Activated CD4-positive, alpha-beta T cell treated with anti-CD3 and anti-CD28 coated beads, Interleukin-2, Interleukin-6, amounts not matched to agents 100 ng/mL and 50 ng/mL, durations not matched to agents 16 hours and 8 hours (primary cell): ENCODE results near the gene CBFA2T3.

Experiments used
- DNase-seq: peaks from one replicate; pipeline ENCODE4 v3.0.0-alpha.2; 2020

Gene CBFA2T3

GRCh38 chr16:88853325-88853941 is 123.6 kb downstream of the CBFA2T3 start:
- DNase-seq = no peak

DNA sequence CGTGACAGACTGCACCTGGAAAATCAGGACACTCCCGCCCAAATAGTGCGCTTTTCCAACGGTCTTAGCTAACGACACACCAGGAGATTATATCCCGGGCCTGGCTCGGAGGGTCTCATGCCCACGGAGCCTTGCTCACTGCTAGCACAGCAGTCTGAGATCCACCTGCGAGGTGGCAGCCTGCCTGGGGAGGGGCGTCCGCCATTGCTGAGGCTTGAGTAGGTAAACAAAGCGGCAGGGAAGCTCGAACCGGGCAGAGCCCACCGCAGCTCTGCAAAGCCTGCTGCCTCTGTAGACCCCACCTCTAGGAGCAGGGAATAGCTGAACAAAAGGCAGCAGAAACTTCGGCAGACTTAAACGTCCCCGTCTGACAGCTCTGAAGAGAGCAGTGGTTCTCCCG is 125.4 kb downstream of the CBFA2T3 start:
- no peak for DNase-seq

GRCh38 chr16:88850531-88851199 is 126.3 kb downstream of the CBFA2T3 start:
- no peak for DNase-seq

DNA sequence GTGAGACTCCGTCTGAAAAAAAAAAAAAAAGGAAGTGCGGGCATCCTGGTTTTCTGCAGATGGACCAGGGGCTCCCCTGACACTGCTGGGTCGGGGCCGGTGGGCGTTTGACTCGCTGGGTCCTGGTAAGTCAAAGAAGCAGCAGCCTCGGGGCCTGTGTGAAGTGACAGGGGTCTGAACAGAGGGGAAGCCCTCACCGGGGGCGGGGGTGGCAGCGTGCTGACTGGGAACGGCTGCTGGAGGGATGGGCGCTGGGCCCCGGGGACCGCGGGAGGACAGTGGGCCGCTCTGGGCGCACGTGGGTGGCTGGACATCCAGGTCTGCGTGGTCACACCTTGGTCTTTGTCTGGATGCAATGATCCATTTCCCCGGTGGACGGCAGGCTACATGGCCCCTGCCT is 128.4 kb downstream of the CBFA2T3 start:
- no peak for DNase-seq

DNA sequence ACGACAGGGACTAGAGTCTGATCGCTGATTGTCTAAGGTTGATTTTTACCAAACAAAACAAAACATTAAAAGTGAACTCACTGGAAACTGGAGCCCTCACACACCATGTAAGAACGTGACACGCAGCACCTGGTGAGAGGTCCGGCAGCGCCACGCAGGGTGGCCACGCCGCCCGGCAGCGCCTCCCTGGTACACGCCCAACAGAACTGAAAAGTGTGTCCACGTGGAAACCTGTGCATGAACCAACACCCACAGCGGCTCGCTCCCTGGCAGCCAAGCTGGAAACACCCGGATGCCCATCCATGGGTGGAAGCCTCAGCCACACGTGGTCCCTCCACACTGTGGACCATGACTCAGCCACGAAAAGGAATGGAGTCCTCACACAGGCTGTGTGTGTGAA is 129.4 kb downstream of the CBFA2T3 start:
- DNase-seq = no peak

DNA sequence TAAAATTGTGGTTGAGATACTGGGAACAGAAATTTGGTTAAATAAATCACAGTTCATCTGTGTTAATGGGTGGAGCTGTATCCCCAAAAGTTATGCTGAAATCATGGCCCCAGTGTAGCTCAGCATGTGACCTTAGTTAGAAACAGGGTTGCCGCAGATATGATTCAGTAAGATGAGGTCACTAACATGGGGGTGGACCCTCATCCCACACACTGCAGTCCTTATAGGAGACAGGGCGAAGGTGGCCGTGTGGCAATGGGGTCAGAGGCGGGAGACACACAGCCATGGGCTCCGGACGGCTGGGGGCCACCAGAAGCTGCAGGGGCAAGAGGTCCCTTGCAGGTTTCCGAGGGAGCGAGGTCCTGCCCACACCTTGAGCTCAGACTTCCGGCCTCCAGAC is 130.9 kb downstream of the CBFA2T3 start:
- DNase-seq = no peak

DNA sequence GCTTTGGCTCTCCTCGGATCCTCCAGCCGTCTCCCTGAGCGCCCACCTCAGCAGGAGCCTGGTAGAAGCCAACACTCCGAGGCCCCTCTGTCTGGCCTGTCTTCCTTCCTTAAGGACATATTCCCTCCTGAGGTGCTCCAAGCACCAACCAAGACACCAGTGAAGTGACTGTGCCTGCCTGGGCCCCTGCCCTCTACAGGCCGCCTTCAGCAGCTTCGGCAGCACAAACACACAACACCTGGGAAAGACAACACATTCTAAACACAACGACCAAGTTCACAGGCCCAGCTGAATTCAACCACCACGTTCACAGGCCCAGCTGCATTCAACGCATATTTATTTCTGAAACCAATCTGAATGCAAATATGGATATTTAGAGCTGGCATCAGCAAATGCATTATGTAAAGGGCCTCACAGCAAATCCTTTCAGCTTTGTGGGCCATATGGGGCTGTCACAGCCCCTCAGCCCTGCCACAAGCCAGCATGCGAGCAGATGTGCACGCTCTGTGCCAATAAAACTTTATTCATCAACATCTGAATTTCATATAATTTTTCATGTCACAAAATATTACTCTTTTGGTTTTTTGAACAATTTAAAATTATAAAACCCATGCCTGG is 132.5 kb downstream of the CBFA2T3 start:
- no peak for DNase-seq

DNA sequence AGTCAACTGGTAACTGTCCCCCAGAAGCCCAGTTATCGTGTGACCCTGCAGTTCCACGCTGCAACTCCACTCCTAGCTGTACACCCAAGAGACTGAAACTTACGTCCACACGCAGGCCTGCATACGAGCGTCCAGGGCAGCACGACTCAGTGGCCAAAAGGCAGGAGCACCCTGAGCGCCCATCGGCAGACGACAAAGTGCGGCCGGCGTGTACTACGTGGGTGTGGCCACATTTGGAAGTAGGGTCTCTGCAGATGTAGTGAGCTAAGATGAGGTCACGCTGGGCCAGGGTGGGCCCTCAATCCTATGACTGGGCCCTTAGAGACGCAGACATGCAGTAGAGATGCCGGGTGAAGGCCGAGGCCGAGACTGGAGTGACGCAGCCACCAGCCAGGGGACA is 133.8 kb downstream of the CBFA2T3 start:
- DNase-seq = no peak

DNA sequence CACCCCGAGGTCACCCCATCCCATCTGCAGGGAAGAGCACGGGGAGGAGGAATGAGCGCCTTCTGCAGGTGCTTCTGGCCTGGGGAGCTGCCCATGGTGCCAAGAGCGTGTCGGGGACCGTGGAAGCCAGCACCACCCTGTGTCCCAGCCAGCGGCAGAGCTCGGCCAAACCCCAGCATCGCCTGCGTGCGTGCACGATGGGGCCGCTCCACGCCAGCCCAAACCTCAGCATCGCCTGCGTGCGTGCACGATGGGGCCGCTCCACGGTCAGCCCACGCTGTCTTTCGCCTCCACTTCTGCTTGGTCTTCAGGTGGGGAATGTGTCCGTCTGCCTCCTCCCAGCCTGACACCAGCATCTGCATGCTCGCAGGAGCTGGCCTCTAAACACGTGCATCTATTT is 134.2 kb downstream of the CBFA2T3 start:
- no peak for DNase-seq

DNA sequence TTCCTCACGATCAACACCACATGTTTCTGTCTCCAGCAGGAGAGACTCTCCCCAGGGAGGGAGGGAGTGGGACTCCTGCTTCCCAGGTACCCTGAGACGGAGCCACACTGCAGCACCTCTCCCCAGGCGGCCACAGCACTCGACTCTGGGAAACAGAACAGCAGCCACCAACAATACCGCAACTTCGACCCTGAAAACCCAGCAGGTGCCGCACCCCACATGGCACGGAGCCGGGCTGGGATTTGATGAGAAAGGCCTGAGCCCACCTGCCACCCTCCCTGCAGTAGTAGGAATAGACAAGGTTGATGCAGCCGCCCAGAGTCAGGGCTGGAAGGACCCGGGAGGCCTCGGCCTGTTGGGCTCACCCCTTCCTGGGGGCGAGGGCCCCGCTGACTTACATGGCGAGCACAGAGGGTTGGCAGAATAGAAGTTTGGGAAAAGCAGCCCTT is 134.7 kb downstream of the CBFA2T3 start:
- no peak for DNase-seq

DNA sequence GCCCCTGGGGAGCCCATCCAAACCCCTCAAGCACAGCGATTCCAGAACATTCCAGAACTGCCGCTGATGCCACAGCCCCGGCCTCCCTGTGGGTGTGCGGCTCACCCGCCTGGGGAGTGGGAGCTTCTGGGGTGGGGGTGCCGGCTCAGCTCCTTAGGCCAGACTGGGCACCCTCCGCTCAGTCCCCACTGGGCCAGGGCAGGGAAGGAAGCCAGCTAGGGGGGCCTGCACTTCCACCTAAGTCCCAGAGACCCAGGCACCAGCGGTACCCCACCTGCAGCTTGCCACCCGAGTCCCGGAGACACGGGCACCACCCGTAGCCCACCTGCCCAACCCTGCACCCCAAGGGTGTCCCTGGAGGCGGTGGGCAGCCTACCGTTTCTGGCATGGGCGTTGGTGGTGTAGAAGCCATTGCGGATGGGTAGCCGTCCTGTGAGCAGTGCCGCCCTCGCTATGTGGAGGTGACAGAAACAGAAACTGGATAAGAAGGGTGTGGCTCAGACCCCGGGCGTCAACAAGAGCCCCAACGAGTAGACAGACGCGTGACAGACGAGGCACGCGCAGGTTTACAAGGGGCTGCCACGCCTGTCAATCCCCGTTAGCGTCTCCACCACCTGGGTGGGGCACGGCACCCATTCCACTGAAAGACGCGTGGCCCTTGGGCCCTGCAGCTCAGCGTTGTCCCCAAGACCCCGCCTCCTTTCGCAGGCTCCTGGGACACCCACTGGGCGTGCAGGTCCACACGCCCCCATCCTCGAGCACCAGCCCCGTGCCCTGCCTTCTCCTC is 135.3 kb downstream of the CBFA2T3 start:
- DNase-seq = no peak

DNA sequence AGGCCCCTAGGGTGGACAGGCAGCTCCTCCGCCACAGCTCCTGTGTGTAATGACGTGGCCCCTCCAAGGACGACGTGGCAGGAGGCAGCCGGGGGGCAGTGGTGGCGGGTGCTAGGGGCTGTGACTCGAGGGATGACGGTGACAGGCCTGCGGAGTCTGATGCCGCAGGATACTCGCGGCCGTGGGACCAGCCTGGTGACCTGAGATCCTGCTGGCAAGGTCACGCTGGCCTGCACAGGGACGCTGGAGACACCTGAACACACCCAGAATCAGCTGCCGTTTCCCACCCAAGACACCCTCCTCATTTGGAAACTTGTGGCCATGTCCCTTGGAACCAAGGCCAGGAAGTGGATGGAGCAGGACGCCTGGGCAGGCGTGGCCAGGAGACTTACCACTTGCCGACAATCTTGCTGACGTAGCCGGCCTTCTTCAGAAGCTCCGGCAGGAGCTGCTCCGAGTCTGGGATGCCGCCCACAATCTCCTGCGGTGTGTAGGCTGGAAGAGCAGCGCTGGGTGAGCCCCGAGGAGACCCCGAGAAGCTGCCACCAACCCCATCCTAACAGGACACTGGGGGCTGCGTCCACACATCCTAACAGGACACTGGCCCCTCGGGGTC is 136.3 kb downstream of the CBFA2T3 start:
- DNase-seq = no peak

- DNase-seq = no peak
Observed at GRCh38 chr16:88839745-88840599, 137.0 kb downstream of the CBFA2T3 start.

- no peak for DNase-seq
Observed at GRCh38 chr16:88839026-88839529, 137.9 kb downstream of the CBFA2T3 start.

DNA sequence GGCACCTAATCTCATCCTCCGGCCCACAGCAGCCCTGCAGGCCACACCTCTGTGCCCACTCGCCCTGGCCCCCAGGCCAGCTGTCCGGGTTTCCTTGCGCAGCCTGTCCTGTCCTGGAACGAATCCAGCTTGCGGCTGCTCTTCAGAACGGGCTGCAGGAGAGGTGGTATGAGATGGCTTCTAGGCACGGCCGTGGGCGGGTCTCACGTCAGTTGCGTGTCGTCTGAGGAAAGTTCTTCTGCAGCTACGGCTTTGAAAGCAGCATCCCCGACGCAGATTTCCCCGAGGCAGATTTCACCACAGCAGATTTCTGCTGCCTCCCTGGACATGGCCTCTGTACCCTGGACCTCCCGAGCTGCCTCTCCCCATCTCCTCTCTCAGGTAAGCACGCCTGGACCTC is 138.4 kb downstream of the CBFA2T3 start:
- DNase-seq = no peak

- DNase-seq = no peak
Observed at GRCh38 chr16:88837806-88838205, 139.2 kb downstream of the CBFA2T3 start.

- no peak for DNase-seq
Observed at GRCh38 chr16:88836791-88837190, 140.2 kb downstream of the CBFA2T3 start.

DNA sequence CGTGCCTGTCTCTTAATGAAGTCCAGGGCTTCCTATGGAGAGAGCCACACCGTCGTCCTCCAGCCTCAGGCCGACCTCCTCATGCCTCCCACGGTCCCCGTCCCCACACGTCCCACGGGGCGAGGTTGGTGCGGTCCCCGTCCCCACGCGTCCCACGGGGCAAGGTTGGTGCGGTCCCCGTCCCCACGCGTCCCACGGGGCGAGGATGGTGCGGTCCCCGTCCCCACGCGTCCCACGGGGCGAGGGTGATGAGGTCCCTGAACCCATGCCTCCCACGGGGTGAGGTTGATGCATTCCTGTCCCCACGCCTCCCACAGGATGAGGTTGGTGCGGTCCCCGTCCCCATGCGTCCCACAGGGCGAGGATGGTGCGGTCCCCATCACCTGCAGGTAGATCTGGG is 141.2 kb downstream of the CBFA2T3 start:
- no peak for DNase-seq

DNA sequence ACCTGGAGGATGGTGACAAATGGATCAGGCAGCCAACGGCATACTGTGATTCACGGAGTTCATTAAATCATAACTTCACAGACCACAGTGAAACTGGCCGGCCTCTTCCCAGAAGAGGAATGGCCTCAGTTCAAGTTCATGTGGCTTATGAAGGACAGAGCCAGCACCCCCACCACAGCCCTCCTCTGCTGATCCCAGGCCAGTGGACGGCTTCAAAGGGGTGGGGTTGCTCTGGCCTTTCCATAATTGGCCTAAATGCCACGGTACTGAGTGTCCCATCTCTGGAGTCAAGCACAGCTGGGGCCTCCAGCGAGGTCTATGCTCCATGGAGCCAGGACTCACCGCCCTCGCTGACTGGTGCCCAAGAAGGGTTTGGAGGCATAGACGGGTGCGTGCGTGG is 141.6 kb downstream of the CBFA2T3 start:
- no peak for DNase-seq

DNA sequence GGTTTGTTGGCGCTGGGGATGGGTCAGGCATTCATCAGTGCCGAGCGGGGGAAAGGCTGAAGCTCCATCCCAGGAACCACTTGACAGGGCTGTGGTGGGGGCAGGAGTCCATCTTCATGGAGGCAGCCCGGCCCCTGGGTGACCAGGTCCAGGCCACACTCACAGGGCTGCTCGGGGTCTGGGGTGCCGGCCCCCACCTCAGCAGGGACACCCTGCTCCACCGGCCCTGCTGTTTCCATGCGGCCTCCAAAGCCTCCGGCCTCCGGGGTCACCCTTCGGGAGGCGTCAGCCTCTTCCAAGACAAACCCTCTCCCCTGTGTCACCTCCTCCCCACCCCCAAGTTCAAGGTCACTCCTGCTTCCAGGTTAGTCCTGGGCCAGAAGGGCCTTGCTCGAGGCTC is 142.3 kb downstream of the CBFA2T3 start:
- DNase-seq = no peak

GRCh38 chr16:88833086-88833485 is 143.9 kb downstream of the CBFA2T3 start:
- DNase-seq = no peak

DNA sequence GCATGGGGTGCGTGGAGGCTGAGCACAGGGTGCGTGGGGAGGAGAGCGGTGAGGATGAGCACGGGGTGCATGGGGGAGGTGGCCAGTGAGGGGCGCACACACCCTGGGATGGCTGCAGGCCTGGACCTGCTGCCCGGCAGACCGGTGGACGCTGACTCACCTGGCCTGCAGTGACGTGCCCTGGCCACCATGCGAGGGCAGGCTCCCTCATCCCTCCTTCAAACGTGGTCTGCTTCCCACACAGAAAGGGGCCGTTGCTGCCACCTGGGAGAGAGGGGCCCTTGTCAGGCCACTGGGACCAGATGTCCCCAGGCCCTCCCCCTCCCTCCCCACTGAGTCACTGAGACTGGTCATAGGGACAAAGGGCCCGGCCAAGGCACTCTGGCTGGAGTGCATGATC is 145.2 kb downstream of the CBFA2T3 start:
- no peak for DNase-seq
